ENCODE data around the gene OIT3.
"Not testable (repeated sequence)": the region's sequence is repeated elsewhere in the genome, so short reads cannot be mapped to it uniquely, and the experiment has no call there.

The OIT3 gene

GRCh38 chr10:72904806-72905205 is 11.3 kb downstream of the OIT3 start:
- no peak for ATAC-seq

- no peak for ATAC-seq
Measured at GRCh38 chr10:72906446-72906845, 12.9 kb downstream of the OIT3 start.

GRCh38 chr10:72910705-72911104 is 17.2 kb downstream of the OIT3 start:
- no peak for ATAC-seq

GRCh38 chr10:72911758-72912157 is 18.2 kb downstream of the OIT3 start:
- ATAC-seq: no peak

- ATAC-seq: no peak
Measured at GRCh38 chr10:72912736-72913135, 19.2 kb downstream of the OIT3 start.

GRCh38 chr10:72913287-72913686 is 19.7 kb downstream of the OIT3 start:
- no peak for ATAC-seq

- not testable (repeated sequence) for ATAC-seq
Measured at GRCh38 chr10:72917201-72917600, 23.7 kb downstream of the OIT3 start.

GRCh38 chr10:72917803-72918332 is 24.3 kb downstream of the OIT3 start:
- ATAC-seq: not testable (repeated sequence)

GRCh38 chr10:72918352-72918751 is 24.8 kb downstream of the OIT3 start:
- no peak for ATAC-seq

- not testable (repeated sequence) for ATAC-seq
Measured at GRCh38 chr10:72921147-72921683, 27.7 kb downstream of the OIT3 start.

- no peak for ATAC-seq
Measured at GRCh38 chr10:72924351-72924750, 30.8 kb downstream of the OIT3 start.

GRCh38 chr10:72925951-72926465 is 32.5 kb downstream of the OIT3 start:
- ATAC-seq: no peak

- ATAC-seq: no peak
Measured at GRCh38 chr10:72927485-72927884, 33.9 kb downstream of the OIT3 start.

GRCh38 chr10:72928798-72929197 is 35.3 kb downstream of the OIT3 start:
- ATAC-seq: no peak

- no peak for ATAC-seq
Measured at GRCh38 chr10:72930276-72930675, 36.7 kb downstream of the OIT3 start.

GRCh38 chr10:72932259-72933015 is 38.9 kb downstream of the OIT3 start:
- no peak for ATAC-seq

GRCh38 chr10:72935361-72935760 is 41.8 kb downstream of the OIT3 start:
- no peak for ATAC-seq

GRCh38 chr10:72943498-72944234 is 50.1 kb downstream of the OIT3 start:
- ATAC-seq: no peak

- no peak for ATAC-seq
Measured at GRCh38 chr10:72946963-72947362, 53.4 kb downstream of the OIT3 start.

GRCh38 chr10:72948762-72949161 is 55.2 kb downstream of the OIT3 start:
- no peak for ATAC-seq

- no peak for ATAC-seq
Measured at GRCh38 chr10:72951760-72952159, 58.2 kb downstream of the OIT3 start.

GRCh38 chr10:72952189-72952588 is 58.6 kb downstream of the OIT3 start:
- ATAC-seq: no peak

- ATAC-seq: no peak
Measured at GRCh38 chr10:72952642-72953158, 59.2 kb downstream of the OIT3 start.
